Kidney (tissue), 14 donors: ENCODE data around the gene PPM1L. TPM values are rescaled to one million over a fixed set of nuclear protein-coding genes. Genes with fewer than 3 reads are reported as not detected.

Source experiments
- DNase-seq, 5 donors: peaks; one replicate each; pipeline ENCODE4 v3.0.0-alpha.2; 2013 to 2020
- FAIRE-seq: peaks from 2 replicates; lab custom pipeline; 2012; peaks lifted over from hg19 to GRCh38; lab: Jason Lieb, UNC
- H3K27ac ChIP-seq, 2 donors: one replicate each; pipeline ENCODE4 v1.7.0; 2013; ENCODE audit warnings: low read depth in 2 of 2, low read length in 2 of 2, inconsistent platforms in 1 of 2
- H3K27me3 ChIP-seq: one replicate; pipeline ENCODE4 v1.7.1; 2013; ENCODE audit warnings: low read length, inconsistent platforms; ENCODE audit not compliant: control insufficient read depth, insufficient read depth
- H3K36me3 ChIP-seq, 3 donors: one replicate each; pipeline versions ENCODE4 v1.7.0 to v1.7.1; 2013; ENCODE audit warnings: low read length in 3 of 3, control low read depth in 1 of 3, inconsistent platforms in 1 of 3; ENCODE audit not compliant: insufficient read depth in 3 of 3, control insufficient read depth in 2 of 3
- H3K4me1 ChIP-seq, 3 donors: one replicate each; pipeline versions ENCODE4 v1.7.0 to v1.7.1; 2013; ENCODE audit warnings: low read length in 3 of 3, inconsistent platforms in 1 of 3, low read depth in 1 of 3; ENCODE audit not compliant: control insufficient read depth in 2 of 3, insufficient read depth in 2 of 3
- H3K4me3 ChIP-seq, 3 donors: one replicate each; pipeline versions ENCODE4 v1.7.0 to v1.8.1; 2013; ENCODE audit warnings: low read length in 3 of 3, control low read depth in 1 of 3, inconsistent platforms in 1 of 3
- H3K9ac ChIP-seq, 3 donors: one replicate each; pipeline versions ENCODE4 v1.7.0 to v1.7.1; 2013; ENCODE audit warnings: low read length in 3 of 3, control low read depth in 1 of 3, inconsistent platforms in 1 of 3
- H3K9me3 ChIP-seq, 3 donors: one replicate each; pipeline versions ENCODE4 v1.7.0 to v1.7.1; 2013; ENCODE audit warnings: low read length in 3 of 3, control low read depth in 1 of 3, inconsistent platforms in 1 of 3; ENCODE audit not compliant: control insufficient read depth in 2 of 3, insufficient read depth in 1 of 3
- intact Hi-C: fragments of 100-400 bp; cut with DNase I; formaldehyde crosslinking; loops from one replicate; pipeline ENCODE4 v1.11.1; 2022
- polyA plus RNA-seq: library from polyadenylated mRNA; stranded (reverse); fragments of 350-450 nt; fragmentation: Illumina TruSeq; extraction: RNeasy Lipid Tissue Mini Kit (QIAGEN cat#74804); gene quantifications from one replicate; pipeline ENCODE4 v1.2.3, GENCODE V29; 2014; ENCODE audit warnings: low read depth, low replicate concordance; ENCODE audit not compliant: insufficient read depth
- total RNA-seq: library from RNA; stranded (reverse); fragmentation: NEBNext Ultra II Directional; extraction: Animal tissue kit (Norgen Biotek cat#: 25700); gene quantifications from one replicate; pipeline ENCODE4 v1.2.1, GENCODE V29; 2021
- TF ChIP-seq, protein P1 (sequence below): IDR thresholded peaks from 3 replicates; pipeline ENCODE4 v1.5.1; 2012; ENCODE audit warnings: mild to moderate bottlenecking, moderate library complexity, borderline replicate concordance; ENCODE audit not compliant: insufficient read depth; ENCODE audit errors: extremely low read depth
- donor health status: control.
- donor health status: control.
- donor health status: control.
- donor health status: control.
- donor health status: control.
- donor health status: DM: yes; HTN: yes; CAD: no.
- donor health status: Normal renal cell carcinoma (clear cell type).

The PPM1L gene
- total and polyA plus RNA-seq, 2 donors from 2014 or later: 2.8 to 13.8 TPM

DNA sequence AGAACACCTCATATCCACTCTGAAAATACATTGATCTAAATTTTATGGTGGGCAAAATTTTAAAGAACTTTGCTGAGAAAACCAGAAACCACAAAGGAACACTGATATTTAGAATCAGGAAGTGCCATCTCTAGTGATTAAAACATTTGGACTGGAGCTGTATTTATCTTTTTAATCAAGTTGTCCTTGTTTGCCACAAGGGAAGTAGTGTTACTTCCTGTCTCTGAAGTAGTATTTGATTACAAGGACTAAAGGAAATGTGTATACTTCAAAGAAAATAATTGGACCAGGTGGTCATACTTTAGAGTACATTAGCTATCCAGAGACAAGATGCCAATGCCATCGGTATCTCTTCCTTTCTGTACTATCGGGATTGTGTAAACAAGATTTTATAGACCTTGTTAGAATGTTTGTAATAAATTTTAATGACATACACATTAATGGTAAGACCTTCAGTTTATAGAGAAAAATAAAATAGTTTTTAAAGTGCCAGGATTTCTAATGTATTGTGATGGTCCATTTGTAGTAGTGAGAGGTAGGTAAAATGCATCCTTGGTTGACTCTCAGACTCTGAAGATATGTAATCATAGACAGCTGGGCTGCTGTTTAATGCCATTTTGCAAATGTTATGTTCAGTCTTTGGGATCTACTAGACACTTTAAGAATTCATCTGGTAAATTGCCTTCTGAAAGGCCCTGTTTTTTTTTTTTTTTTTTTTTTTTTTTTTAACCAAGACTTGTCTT is 217.2 kb downstream of the PPM1L start:
- TF ChIP-seq, protein P1, sequence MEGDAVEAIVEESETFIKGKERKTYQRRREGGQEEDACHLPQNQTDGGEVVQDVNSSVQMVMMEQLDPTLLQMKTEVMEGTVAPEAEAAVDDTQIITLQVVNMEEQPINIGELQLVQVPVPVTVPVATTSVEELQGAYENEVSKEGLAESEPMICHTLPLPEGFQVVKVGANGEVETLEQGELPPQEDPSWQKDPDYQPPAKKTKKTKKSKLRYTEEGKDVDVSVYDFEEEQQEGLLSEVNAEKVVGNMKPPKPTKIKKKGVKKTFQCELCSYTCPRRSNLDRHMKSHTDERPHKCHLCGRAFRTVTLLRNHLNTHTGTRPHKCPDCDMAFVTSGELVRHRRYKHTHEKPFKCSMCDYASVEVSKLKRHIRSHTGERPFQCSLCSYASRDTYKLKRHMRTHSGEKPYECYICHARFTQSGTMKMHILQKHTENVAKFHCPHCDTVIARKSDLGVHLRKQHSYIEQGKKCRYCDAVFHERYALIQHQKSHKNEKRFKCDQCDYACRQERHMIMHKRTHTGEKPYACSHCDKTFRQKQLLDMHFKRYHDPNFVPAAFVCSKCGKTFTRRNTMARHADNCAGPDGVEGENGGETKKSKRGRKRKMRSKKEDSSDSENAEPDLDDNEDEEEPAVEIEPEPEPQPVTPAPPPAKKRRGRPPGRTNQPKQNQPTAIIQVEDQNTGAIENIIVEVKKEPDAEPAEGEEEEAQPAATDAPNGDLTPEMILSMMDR: no peak
- Histone ChIP-seq H3K27ac (no peak overlapping the region), H3K9ac (no peak overlapping the region), H3K36me3 (no peaks in the 10 kb centered on the region), H3K4me1 (peaks cover 0 to 2% (median 0%) of the 10 kb centered on the region in 3 donors), H3K4me3 (no peak overlapping the region), H3K27me3 (no peaks in the 10 kb centered on the region), H3K9me3 (no peaks in the 10 kb centered on the region)
- FAIRE-seq: peak; percentile 45
- intact Hi-C loops: no loop called here
- DNase-seq: no peak

DNA sequence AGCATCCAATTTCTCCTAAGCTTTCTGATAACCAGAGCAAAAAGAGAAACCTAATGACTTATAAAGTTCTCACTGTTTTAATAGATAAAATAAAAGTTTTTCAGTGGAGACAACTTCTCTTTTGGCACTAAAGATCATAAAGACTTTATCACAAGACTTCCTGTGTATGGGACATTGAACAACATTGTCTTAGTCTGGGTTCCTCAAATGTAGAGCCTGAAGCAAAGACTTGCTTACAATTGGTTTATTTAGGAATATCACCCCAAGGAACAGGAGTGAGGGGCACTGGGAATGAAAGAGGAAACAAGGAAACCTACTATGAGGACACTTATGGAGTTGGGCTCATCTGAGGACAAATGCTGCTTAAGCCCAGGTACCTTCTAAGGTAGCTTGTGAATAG is 221.7 kb downstream of the PPM1L start:
- Histone ChIP-seq H3K4me1 (no peaks in the 10 kb centered on the region), H3K9ac (no peak overlapping the region), H3K27me3 (no peaks in the 10 kb centered on the region), H3K4me3 (no peak overlapping the region), H3K36me3 (no peaks in the 10 kb centered on the region), H3K27ac (no peak overlapping the region), H3K9me3 (no peaks in the 10 kb centered on the region)
- TF ChIP-seq, protein P1: no peak
- no peak for FAIRE-seq
- DNase-seq: no peak
- intact Hi-C loops: no loop called here

DNA sequence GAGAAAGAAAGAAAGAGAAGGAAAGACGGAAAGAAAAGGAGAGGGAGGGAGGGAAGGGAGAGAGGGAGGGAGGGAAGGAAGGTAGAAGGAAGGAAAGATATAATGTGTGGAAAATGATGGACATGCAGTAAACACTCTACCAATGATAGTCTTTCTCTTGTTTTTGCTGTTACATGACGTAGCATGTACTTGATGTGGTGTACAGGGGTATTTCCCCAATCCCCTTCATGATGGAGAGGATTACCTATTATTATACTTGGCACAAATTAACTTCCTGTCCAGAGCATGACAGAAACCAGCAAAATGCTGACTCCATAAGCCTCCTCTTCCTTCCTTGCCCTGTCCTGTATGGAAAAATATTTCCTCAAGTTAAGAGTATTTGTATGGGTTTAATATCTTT is 224.7 kb downstream of the PPM1L start:
- H3K4me3 ChIP-seq: no peak overlapping the region
- no peaks in the 10 kb centered on the region for H3K36me3 ChIP-seq
- TF ChIP-seq, protein P1: no peak
- no peak for DNase-seq
- intact Hi-C loops: no loop called here
- no peaks in the 10 kb centered on the region for H3K9me3 ChIP-seq
- no peak overlapping the region for H3K9ac ChIP-seq
- no peak for FAIRE-seq
- H3K27me3 ChIP-seq: no peaks in the 10 kb centered on the region
- H3K4me1 ChIP-seq: no peaks in the 10 kb centered on the region
- H3K27ac ChIP-seq: no peak overlapping the region
